OCI-LY7 (cell line): ENCODE measurements around the gene TNFRSF12A. TPM values are rescaled to one million over a fixed set of nuclear protein-coding genes. Genes with fewer than 3 reads are reported as not detected.

Source experiments
- BruUV-seq: library from RNA; stranded (reverse); fragments of 400-500 nt; replicated peaks from 2 replicates; lab custom pipeline; 2021; lab: Mats Ljungman, UMichigan
- CTCF ChIA-PET: fragments of 300-600 bp; sonication (Branson Sonifier 250); formaldehyde crosslinking; loops from one replicate; lab custom pipeline; 2022; ENCODE audit warnings: antibody characterized with exemption; ENCODE audit not compliant: unreplicated experiment; lab: Charles Lee
- POLR2A ChIA-PET: fragments of 300-600 bp; sonication (Branson Sonifier 250); formaldehyde crosslinking; loops from one replicate; lab custom pipeline; 2022; ENCODE audit warnings: antibody characterized with exemption; lab: Charles Lee
- DNase-seq: peaks from one replicate; pipeline ENCODE4 v3.0.0-alpha.2; 2015; ENCODE audit warnings: low spot score
- H2AFZ ChIP-seq: fragments of 200-600 bp; sonication (generic), shearing (Covaris generic); 2 replicates; pipeline ENCODE4 v1.6.1; 2014; ENCODE audit warnings: mild to moderate bottlenecking, antibody characterized with exemption, low read length, moderate library complexity
- H3K27ac ChIP-seq: fragments of 200-600 bp; sonication (generic); 2 replicates; pipeline ENCODE4 v1.5.1; 2014; ENCODE audit warnings: mixed run types, low read depth, mild to moderate bottlenecking, moderate library complexity, low read length, inconsistent platforms; ENCODE audit not compliant: poor library complexity, severe bottlenecking
- H3K36me3 ChIP-seq: fragments of 200-600 bp; sonication (generic); 2 replicates; pipeline ENCODE4 v1.6.1; 2014; ENCODE audit warnings: mild to moderate bottlenecking, antibody characterized with exemption, low read length, moderate library complexity, mixed read lengths; ENCODE audit not compliant: insufficient read depth
- H3K4me1 ChIP-seq: fragments of 200-600 bp; sonication (generic); 2 replicates; pipeline ENCODE4 v1.5.1; 2014; ENCODE audit warnings: mild to moderate bottlenecking, low read length; ENCODE audit not compliant: insufficient read depth, poor library complexity, severe bottlenecking
- H3K4me2 ChIP-seq: fragments of 200-600 bp; sonication (generic); 2 replicates; pipeline ENCODE4 v1.6.1; 2014; ENCODE audit warnings: mild to moderate bottlenecking, low read length
- H3K4me3 ChIP-seq: fragments of 200-600 bp; sonication (generic); 2 replicates; pipeline ENCODE4 v1.5.1; 2014; ENCODE audit warnings: mild to moderate bottlenecking, low read depth, low read length; ENCODE audit not compliant: poor library complexity, severe bottlenecking
- H3K79me2 ChIP-seq: fragments of 200-600 bp; sonication (generic); 2 replicates; pipeline ENCODE4 v1.6.1; 2016; ENCODE audit warnings: low read depth, mild to moderate bottlenecking, low read length, moderate library complexity, mixed read lengths; ENCODE audit not compliant: insufficient read depth
- H3K9me2 ChIP-seq: fragments of 200-600 bp; sonication (generic); 2 replicates; pipeline ENCODE4 v1.6.1; 2016; ENCODE audit warnings: mild to moderate bottlenecking, low read length, mixed read lengths; ENCODE audit not compliant: insufficient read depth
- H3K9me3 ChIP-seq: fragments of 200-600 bp; sonication (generic); 2 replicates; pipeline ENCODE4 v1.6.1; 2014; ENCODE audit warnings: mild to moderate bottlenecking, mixed run types, low read length, mixed read lengths
- H4K20me1 ChIP-seq: fragments of 200-600 bp; sonication (generic); 2 replicates; pipeline ENCODE4 v1.6.1; 2014; ENCODE audit warnings: mild to moderate bottlenecking, antibody characterized with exemption, low read length, moderate library complexity, mixed read lengths; ENCODE audit not compliant: insufficient read depth
- CTCF ChIP-seq: fragments of 200-600 bp; sonication (generic); conservative IDR thresholded peaks from 2 replicates; pipeline ENCODE4 v1.5.1; 2014; ENCODE audit warnings: mild to moderate bottlenecking, antibody characterized with exemption, low read length, moderate library complexity, mixed read lengths
- EZH2phosphoT487 ChIP-seq: fragments of 200-600 bp; sonication (generic); IDR thresholded peaks from 2 replicates; pipeline ENCODE4 v1.6.1; 2018; ENCODE audit warnings: low read depth, borderline replicate concordance, mild to moderate bottlenecking, mixed run types, antibody characterized with exemption, low read length, moderate library complexity, mixed read lengths
- intact Hi-C: fragments of 100-400 bp; cut with micrococcal nuclease; formaldehyde crosslinking; loops from one replicate; pipeline ENCODE4 v1.10.0; 2022; ENCODE audit not compliant: unreplicated experiment
- small RNA-seq: library from RNA; depleted of rRNA; stranded (forward); fragments of <200 nt; gene quantifications from one replicate; pipeline ENCODE3, GENCODE V24; 2014
- total RNA-seq, 2 experiments: library from RNA; depleted of rRNA in 1 of 2; stranded (reverse); fragments of >200 nt in 1 of 2; shearing (Covaris generic) in 1 of 2; gene quantifications; 2 replicates each; pipeline ENCODE4 v1.2.3, GENCODE V29; 2014 to 2022

Gene TNFRSF12A
- total RNA-seq, 2 experiments from 2014 or later = 1.9 to 4.9 TPM

- H3K27ac ChIP-seq = no peak overlapping the region
- H3K9me2 ChIP-seq = no peaks in the 10 kb centered on the region
- TF ChIP-seq EZH2phosphoT487 (no peak), CTCF (no peak)
- ChIA-PET CTCF (no interaction called here), POLR2A (interaction anchor here (0.6 kb wide), 1 partner anchor 36 kb away, joined by 5 read pairs; no protein-coding TSS in a partner anchor)
- H3K36me3 ChIP-seq = no peaks in the 10 kb centered on the region
- H3K9me3 ChIP-seq = no peaks in the 10 kb centered on the region
- peaks cover 17% of the 10 kb centered on the region for H3K4me1 ChIP-seq
- H2AFZ ChIP-seq = no peak overlapping the region
- intact Hi-C loops = no loop called here
- no TSS peak for BruUV-seq
- H3K4me2 ChIP-seq = no peak overlapping the region
- no peaks in the 10 kb centered on the region for H4K20me1 ChIP-seq
- no peak overlapping the region for H3K4me3 ChIP-seq
- DNase-seq = no peak
- no peaks in the 10 kb centered on the region for H3K79me2 ChIP-seq
These were observed 50.5 kb downstream of the TNFRSF12A start for GRCh38 chr16:3070608-3071111.

- Histone ChIP-seq H3K4me3 (no peak overlapping the region), H4K20me1 (no peaks in the 10 kb centered on the region), H2AFZ (no peak overlapping the region), H3K79me2 (no peaks in the 10 kb centered on the region), H3K27ac (no peak overlapping the region), H3K9me3 (no peaks in the 10 kb centered on the region), H3K4me1 (peaks cover 22% of the 10 kb centered on the region), H3K4me2 (no peak overlapping the region), H3K36me3 (no peaks in the 10 kb centered on the region; the same call in 1 of the 2 replicates), H3K9me2 (no peaks in the 10 kb centered on the region)
- intact Hi-C loops = no loop called here
- CTCF ChIA-PET = no interaction called here
- DNase-seq = no peak
- TF ChIP-seq EZH2phosphoT487 = no peak
- no peak for TF ChIP-seq CTCF
- POLR2A ChIA-PET = no interaction called here
- BruUV-seq = no TSS peak
These were observed 51.5 kb downstream of the TNFRSF12A start for GRCh38 chr16:3071655-3072054.

Small RNA genes within 50 kb of the gene (small RNA-seq; reads per million reads assigned to genes)
- not detected for gene LINC00514

Other genes with a start within 250 kb of the TNFRSF12A start
- gene ELOB, start 243.1 kb upstream of the TNFRSF12A start, total RNA-seq (2014; rRNA removed; shearing (Covaris generic)) = 282 and 285 TPM in 2 replicates
- gene ELOB, start 243.1 kb upstream of the TNFRSF12A start, total RNA-seq (2022) = 204 and 209 TPM in 2 replicates
- gene PRSS33, start 232.8 kb upstream of the TNFRSF12A start, total RNA-seq (2014; rRNA removed; shearing (Covaris generic)) = not detected in 2 replicates
- gene PRSS33, start 232.8 kb upstream of the TNFRSF12A start, total RNA-seq (2022) = not detected in 2 replicates
- gene PRSS41, start 221.9 kb upstream of the TNFRSF12A start, total RNA-seq (2014; rRNA removed; shearing (Covaris generic)) = not detected in 2 replicates
- gene PRSS41, start 221.9 kb upstream of the TNFRSF12A start, total RNA-seq (2022) = not detected in 2 replicates
- 44.5 and 68.7 TPM in 2 replicates for gene PRSS21, start 203.1 kb upstream of the TNFRSF12A start, total RNA-seq (2014; rRNA removed; shearing (Covaris generic))
- gene PRSS21, start 203.1 kb upstream of the TNFRSF12A start, total RNA-seq (2022) = 69.6 and 75.1 TPM in 2 replicates
- gene ZG16B, start 190.1 kb upstream of the TNFRSF12A start, total RNA-seq (2014; rRNA removed; shearing (Covaris generic)) = 1.2 and 4.0 TPM in 2 replicates
- gene ZG16B, start 190.1 kb upstream of the TNFRSF12A start, total RNA-seq (2022) = 2.5 and 2.6 TPM in 2 replicates
- not detected in 2 replicates for gene PRSS22, start 162.2 kb upstream of the TNFRSF12A start, total RNA-seq (2014; rRNA removed; shearing (Covaris generic))
- gene PRSS22, start 162.2 kb upstream of the TNFRSF12A start, total RNA-seq (2022) = not detected in 2 replicates
- 38.7 and 44.9 TPM in 2 replicates for gene FLYWCH2, start 137.2 kb upstream of the TNFRSF12A start, total RNA-seq (2014; rRNA removed; shearing (Covaris generic))
- 22.3 and 23.9 TPM in 2 replicates for gene FLYWCH2, start 137.2 kb upstream of the TNFRSF12A start, total RNA-seq (2022)
- gene FLYWCH1, start 108.4 kb upstream of the TNFRSF12A start, total RNA-seq (2014; rRNA removed; shearing (Covaris generic)) = 25.3 and 26.1 TPM in 2 replicates
- 61.9 and 63.9 TPM in 2 replicates for gene FLYWCH1, start 108.4 kb upstream of the TNFRSF12A start, total RNA-seq (2022)
- 0.09 and 0.28 TPM in 2 replicates for gene KREMEN2, start 56.1 kb upstream of the TNFRSF12A start, total RNA-seq (2014; rRNA removed; shearing (Covaris generic))
- 0.31 TPM in 1 of 2 replicates, not detected in the other for gene KREMEN2, start 56.1 kb upstream of the TNFRSF12A start, total RNA-seq (2022)
- gene PAQR4, start 51.0 kb upstream of the TNFRSF12A start, total RNA-seq (2014; rRNA removed; shearing (Covaris generic)) = 38.1 and 49.1 TPM in 2 replicates
- gene PAQR4, start 51.0 kb upstream of the TNFRSF12A start, total RNA-seq (2022) = 59.7 and 67.4 TPM in 2 replicates
- gene PKMYT1, start 39.9 kb upstream of the TNFRSF12A start, total RNA-seq (2014; rRNA removed; shearing (Covaris generic)) = 80.2 and 104 TPM in 2 replicates
- gene PKMYT1, start 39.9 kb upstream of the TNFRSF12A start, total RNA-seq (2022) = 195 and 197 TPM in 2 replicates
- gene CLDN9, start 7.4 kb upstream of the TNFRSF12A start, total RNA-seq (2014; rRNA removed; shearing (Covaris generic)) = 0.44 TPM in 1 of 2 replicates, not detected in the other
- gene CLDN9, start 7.4 kb upstream of the TNFRSF12A start, total RNA-seq (2022) = 0.42 and 0.59 TPM in 2 replicates
- gene CLDN6, start 2.2 kb upstream of the TNFRSF12A start, total RNA-seq (2014; rRNA removed; shearing (Covaris generic)) = not detected in 2 replicates
- not detected in 2 replicates for gene CLDN6, start 2.2 kb upstream of the TNFRSF12A start, total RNA-seq (2022)
- gene HCFC1R1, start 3.6 kb downstream of the TNFRSF12A start, total RNA-seq (2014; rRNA removed; shearing (Covaris generic)) = 17.1 and 29.1 TPM in 2 replicates
- gene HCFC1R1, start 3.6 kb downstream of the TNFRSF12A start, total RNA-seq (2022) = 32.2 and 39.4 TPM in 2 replicates
- gene THOC6, start 3.7 kb downstream of the TNFRSF12A start, total RNA-seq (2014; rRNA removed; shearing (Covaris generic)) = 33.7 and 36.0 TPM in 2 replicates
- gene THOC6, start 3.7 kb downstream of the TNFRSF12A start, total RNA-seq (2022) = 26.3 and 33.6 TPM in 2 replicates
- not detected in 2 replicates for gene BICDL2, start 16.6 kb downstream of the TNFRSF12A start, total RNA-seq (2014; rRNA removed; shearing (Covaris generic))
- not detected in 2 replicates for gene BICDL2, start 16.6 kb downstream of the TNFRSF12A start, total RNA-seq (2022)
- gene MMP25, start 26.2 kb downstream of the TNFRSF12A start, total RNA-seq (2014; rRNA removed; shearing (Covaris generic)) = 0.63 and 2.6 TPM in 2 replicates
- 5.6 and 5.8 TPM in 2 replicates for gene MMP25, start 26.2 kb downstream of the TNFRSF12A start, total RNA-seq (2022)
- gene IL32, start 45.3 kb downstream of the TNFRSF12A start, total RNA-seq (2014; rRNA removed; shearing (Covaris generic)) = not detected in 2 replicates
- not detected in 2 replicates for gene IL32, start 45.3 kb downstream of the TNFRSF12A start, total RNA-seq (2022)
- 0.09 TPM in 1 of 2 replicates, not detected in the other for gene ZSCAN10, start 78.9 kb downstream of the TNFRSF12A start, total RNA-seq (2014; rRNA removed; shearing (Covaris generic))
- gene ZSCAN10, start 78.9 kb downstream of the TNFRSF12A start, total RNA-seq (2022) = 0.49 and 0.72 TPM in 2 replicates
- 0.67 and 1.2 TPM in 2 replicates for gene ZNF205, start 92.2 kb downstream of the TNFRSF12A start, total RNA-seq (2014; rRNA removed; shearing (Covaris generic))
- gene ZNF205, start 92.2 kb downstream of the TNFRSF12A start, total RNA-seq (2022) = 0.30 TPM in 1 of 2 replicates, not detected in the other
- 3.4 and 4.8 TPM in 2 replicates for gene ZNF213, start 114.7 kb downstream of the TNFRSF12A start, total RNA-seq (2014; rRNA removed; shearing (Covaris generic))
- 8.5 and 9.1 TPM in 2 replicates for gene ZNF213, start 114.7 kb downstream of the TNFRSF12A start, total RNA-seq (2022)
- not detected in 2 replicates for gene OR1F1, start 167.8 kb downstream of the TNFRSF12A start, total RNA-seq (2014; rRNA removed; shearing (Covaris generic))
- not detected in 2 replicates for gene OR1F1, start 167.8 kb downstream of the TNFRSF12A start, total RNA-seq (2022)
- gene ZNF200, start 214.8 kb downstream of the TNFRSF12A start, total RNA-seq (2014; rRNA removed; shearing (Covaris generic)) = 19.8 and 26.2 TPM in 2 replicates
- gene ZNF200, start 214.8 kb downstream of the TNFRSF12A start, total RNA-seq (2022) = 13.9 TPM in 2 replicates
- 0.57 TPM in 1 of 2 replicates, not detected in the other for gene MEFV, start 236.3 kb downstream of the TNFRSF12A start, total RNA-seq (2014; rRNA removed; shearing (Covaris generic))
- 0.27 TPM in 1 of 2 replicates, not detected in the other for gene MEFV, start 236.3 kb downstream of the TNFRSF12A start, total RNA-seq (2022)